Astrocyte of the spinal cord (primary cell): ENCODE data around the gene TMEM245.

Source experiments
- DNase-seq: peaks from one replicate; pipeline ENCODE4 v3.0.0; 2011; ENCODE audit warnings: low read depth, low spot score
- H3K4me3 ChIP-seq: 2 replicates; pipeline ENCODE4 v1.5.1; 2011; ENCODE audit warnings: low read depth, mild to moderate bottlenecking, low read length, moderate library complexity
- in situ Hi-C: cut with HindIII; loops from 2 replicates; pipeline ENCODE4 v1.10.0; 2017; ENCODE audit warnings: low sequenced_read_pairs
- TF ChIP-seq, protein P1 (sequence below): IDR thresholded peaks from 2 replicates; pipeline ENCODE4 v1.5.1; 2012; ENCODE audit warnings: low read depth, mild to moderate bottlenecking, low read length, inconsistent platforms

The TMEM245 gene

DNA sequence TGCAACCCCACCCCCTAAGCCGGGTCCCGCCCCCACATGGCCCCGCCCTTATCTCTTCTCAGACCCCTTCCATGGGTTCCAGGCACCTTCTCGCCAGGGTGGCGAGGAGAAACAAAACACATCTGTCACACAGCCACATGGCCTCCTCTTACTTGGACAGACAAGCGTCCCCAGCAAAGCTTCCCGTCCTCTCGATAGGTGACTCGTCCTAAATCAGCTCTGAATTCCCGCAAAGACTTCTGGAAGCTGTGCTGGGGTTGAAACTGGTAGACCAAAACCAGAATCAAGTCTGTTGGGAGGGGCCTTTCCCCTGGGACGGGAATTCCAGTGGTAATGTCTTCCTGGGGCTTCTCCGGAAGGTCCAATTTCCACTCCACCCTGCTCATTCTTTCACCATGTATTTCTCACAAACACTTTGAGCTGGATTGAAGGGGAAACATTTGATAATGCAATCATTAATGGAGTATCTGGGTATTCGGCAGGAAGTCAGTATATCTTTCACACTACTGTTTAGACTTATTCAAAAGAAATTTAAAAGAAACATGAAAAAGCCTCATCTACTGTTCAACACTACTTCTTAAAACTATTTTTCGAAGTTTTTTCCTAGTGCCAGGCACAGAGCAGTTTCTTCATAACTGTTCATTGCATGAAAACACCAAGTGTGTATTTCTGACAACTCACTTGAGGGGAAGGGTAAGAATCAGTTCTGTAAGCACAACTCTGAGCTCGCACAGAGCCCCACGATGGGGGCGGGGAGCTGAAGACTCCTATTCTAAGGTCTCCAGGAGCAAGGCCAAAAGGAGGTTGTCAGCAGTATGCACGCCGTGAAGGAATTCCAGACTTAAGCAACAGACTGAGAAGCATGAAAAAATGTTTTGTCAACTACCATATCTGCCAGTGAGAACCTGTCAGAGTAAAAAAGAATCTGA is 105.8 kb downstream of the TMEM245 start:
- TF ChIP-seq, protein P1, sequence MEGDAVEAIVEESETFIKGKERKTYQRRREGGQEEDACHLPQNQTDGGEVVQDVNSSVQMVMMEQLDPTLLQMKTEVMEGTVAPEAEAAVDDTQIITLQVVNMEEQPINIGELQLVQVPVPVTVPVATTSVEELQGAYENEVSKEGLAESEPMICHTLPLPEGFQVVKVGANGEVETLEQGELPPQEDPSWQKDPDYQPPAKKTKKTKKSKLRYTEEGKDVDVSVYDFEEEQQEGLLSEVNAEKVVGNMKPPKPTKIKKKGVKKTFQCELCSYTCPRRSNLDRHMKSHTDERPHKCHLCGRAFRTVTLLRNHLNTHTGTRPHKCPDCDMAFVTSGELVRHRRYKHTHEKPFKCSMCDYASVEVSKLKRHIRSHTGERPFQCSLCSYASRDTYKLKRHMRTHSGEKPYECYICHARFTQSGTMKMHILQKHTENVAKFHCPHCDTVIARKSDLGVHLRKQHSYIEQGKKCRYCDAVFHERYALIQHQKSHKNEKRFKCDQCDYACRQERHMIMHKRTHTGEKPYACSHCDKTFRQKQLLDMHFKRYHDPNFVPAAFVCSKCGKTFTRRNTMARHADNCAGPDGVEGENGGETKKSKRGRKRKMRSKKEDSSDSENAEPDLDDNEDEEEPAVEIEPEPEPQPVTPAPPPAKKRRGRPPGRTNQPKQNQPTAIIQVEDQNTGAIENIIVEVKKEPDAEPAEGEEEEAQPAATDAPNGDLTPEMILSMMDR = no peak
- in situ Hi-C loops = no loop called here
- DNase-seq = peak; percentile 49
- peak overlapping the region; percentile 40 for H3K4me3 ChIP-seq

DNA sequence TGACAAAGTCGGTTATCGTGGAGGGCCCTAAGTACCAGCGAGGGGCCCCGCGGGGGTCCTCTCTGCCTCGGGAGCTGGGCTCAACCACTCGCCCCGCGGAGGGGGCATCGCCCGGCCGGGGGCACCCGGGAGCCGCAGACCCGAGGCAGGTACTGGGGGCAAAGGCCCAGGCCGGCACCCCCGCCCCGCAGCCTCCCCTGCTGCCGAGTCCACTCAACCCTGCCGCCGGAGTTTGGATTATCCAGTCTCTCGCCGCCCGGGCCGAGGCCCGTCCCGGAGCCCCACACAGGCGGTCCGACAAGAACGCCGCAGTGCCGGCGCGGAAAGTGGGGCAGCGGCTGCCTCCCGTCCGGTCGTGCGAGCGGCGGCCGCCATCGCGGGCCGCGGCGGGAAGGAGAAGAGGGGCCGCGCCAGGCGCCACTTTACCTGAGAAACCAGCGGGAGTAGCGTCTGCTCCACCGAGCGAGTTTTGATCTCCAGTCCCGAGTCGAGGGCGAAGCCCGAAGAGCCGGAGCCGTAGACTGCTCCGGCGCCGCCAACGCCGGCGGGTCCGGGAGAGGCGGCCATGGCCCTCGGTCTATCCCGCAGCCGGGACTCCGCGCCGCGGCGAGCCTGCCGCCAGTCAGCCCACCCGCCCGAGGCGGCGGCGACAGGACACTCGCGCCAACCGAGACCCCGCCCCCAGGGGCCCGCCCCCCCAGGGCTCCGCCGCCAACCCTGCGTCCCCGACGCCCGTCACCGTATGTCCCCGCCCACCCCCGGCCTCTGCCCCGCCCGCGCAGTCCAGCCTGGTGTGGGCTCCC is 106.7 kb downstream of the TMEM245 start, which contains the start of gene CTNNAL1:
Gene CTNNAL1 (minus strand): TSS at position 624 of the 803 bp plus-strand sequence. CDS start 57 bp downstream, at position 567.
- in situ Hi-C loops = no loop called here
- TF ChIP-seq, protein P1 = no peak

DNA sequence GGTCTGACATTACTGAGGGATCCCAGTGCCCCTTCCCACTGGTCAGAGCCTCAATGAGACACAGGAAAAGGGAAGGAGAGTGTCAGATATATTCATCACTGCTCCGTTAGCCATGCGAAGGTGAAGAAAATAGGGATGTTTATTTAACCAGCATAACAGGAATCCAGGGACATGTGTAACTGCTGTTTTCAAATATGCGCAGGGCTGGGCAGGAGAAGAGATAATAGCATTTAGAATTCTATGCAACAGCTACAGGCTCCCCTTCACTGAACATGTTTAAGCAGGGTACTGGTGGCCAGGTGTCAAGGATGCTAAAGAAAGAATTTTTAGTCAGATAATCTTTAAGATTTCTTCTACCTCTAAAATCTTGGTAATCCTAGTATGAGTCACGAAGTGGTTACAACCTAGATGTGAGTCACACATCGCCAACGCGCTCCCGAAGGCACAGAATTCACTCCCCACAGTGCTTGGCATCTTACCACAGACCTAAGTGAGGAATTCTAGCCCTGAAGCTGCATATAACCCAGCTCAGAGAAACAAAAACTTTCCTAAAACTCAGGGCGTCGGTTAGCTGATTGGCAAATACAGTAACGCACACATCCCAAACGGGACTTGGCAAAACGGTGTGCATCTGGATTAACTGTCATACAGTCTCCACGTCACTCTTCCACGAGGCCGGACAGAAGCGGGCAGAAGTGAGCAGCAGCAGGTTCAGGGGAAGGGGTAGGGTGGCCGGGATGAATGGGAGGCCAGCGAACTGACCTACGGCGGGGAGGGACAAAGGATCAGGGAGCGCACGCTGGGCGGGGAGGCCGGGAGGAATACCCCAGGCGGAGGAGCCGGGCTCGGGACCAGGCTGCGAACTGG is 107.5 kb downstream of the TMEM245 start:
- in situ Hi-C loops = no loop called here
- peak; percentile 96 for DNase-seq
- TF ChIP-seq, protein P1 = no peak
- peak overlapping the region; percentile 74 for H3K4me3 ChIP-seq

More for the DNA sequence above, 106.7 kb downstream of the TMEM245 start, which contains the start of gene CTNNAL1:
- DNase-seq = peak; percentile 86
- H3K4me3 ChIP-seq = peak within 1 kb of the TSS; percentile 74

DNA sequence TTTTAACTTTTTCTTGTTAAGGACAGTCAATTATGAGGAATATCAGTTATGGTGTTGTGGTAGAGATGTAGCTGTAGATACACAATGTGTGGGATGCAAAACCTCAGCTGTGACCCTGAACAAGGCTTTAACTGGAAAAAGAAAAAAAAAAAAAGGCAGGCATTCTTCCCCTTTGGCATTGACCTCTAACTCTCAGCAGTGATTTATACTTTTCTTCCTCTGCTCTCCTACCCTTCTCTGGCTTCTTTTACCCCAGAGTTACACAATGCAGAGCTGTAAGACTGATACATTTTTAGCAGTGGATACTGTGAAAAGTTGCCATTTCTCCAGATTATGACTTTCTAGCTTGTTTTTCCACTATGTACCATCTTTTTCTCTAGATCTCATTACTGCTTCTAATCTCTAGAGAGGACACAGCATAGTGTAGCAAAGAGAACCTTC is 108.5 kb downstream of the TMEM245 start:
- DNase-seq = no peak
- peak overlapping the region; percentile 74 for H3K4me3 ChIP-seq
- TF ChIP-seq, protein P1 = no peak
- in situ Hi-C loops = no loop called here

DNA sequence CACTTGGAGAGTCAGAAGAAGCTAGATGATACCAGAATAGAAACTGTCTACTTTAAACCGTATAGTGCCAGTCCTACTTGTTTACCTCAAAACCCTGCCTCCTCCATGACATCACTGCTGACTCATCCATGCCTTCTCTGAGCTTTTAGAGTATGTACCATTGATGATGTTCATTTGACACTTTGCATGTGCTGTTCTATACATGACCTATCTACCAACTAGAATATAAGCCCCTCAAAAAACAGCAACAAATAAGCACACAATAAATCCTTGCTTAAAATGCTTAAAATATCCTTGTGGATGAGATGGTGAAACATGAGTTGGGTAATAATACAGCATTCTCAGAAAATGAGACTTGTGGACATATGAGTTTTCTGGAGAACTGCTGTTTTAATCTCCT is 109.0 kb downstream of the TMEM245 start:
- in situ Hi-C loops = no loop called here
- H3K4me3 ChIP-seq = no peak overlapping the region
- TF ChIP-seq, protein P1 = no peak
- peak; percentile 86 for DNase-seq
